Measurements from ENCODE around the gene REG3G. TPM values are rescaled to one million over a fixed set of nuclear protein-coding genes. Genes with fewer than 3 reads are reported as not detected.

The REG3G gene
- total RNA-seq, 1 experiment from 2014 or later: not detected

GRCh38 chr2:79005216-79005615 is 20.3 kb upstream of the REG3G start:
- peaks cover 11% of the 10 kb centered on the region for H3K27me3 Mint-ChIP-seq (ENCODE audit: insufficient read depth, unreplicated experiment)
- H3K9me3 ChIP-seq: no peaks in the 10 kb centered on the region
- H3K4me1 Mint-ChIP-seq (ENCODE audit: low read depth, unreplicated experiment): no peaks in the 10 kb centered on the region
- H3K36me3 Mint-ChIP-seq (ENCODE audit: insufficient read depth, unreplicated experiment): no peaks in the 10 kb centered on the region
- no peaks in the 10 kb centered on the region for H3K9me3 Mint-ChIP-seq (ENCODE audit: unreplicated experiment)
- no peak for DNase-seq
- H3K4me3 Mint-ChIP-seq (ENCODE audit: unreplicated experiment): no peak overlapping the region
- H3K27me3 ChIP-seq (replicated peaks; ENCODE audit: control insufficient read depth, insufficient read depth, low read length): no peaks in the 10 kb centered on the region; the same call in 1 of the 2 replicates
- intact Hi-C loops (cut with micrococcal nuclease; ENCODE audit: unreplicated experiment): no loop called here
- TF ChIP-seq, protein P1, sequence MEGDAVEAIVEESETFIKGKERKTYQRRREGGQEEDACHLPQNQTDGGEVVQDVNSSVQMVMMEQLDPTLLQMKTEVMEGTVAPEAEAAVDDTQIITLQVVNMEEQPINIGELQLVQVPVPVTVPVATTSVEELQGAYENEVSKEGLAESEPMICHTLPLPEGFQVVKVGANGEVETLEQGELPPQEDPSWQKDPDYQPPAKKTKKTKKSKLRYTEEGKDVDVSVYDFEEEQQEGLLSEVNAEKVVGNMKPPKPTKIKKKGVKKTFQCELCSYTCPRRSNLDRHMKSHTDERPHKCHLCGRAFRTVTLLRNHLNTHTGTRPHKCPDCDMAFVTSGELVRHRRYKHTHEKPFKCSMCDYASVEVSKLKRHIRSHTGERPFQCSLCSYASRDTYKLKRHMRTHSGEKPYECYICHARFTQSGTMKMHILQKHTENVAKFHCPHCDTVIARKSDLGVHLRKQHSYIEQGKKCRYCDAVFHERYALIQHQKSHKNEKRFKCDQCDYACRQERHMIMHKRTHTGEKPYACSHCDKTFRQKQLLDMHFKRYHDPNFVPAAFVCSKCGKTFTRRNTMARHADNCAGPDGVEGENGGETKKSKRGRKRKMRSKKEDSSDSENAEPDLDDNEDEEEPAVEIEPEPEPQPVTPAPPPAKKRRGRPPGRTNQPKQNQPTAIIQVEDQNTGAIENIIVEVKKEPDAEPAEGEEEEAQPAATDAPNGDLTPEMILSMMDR (IDR thresholded peaks at IDR 0.05; ENCODE audit: insufficient read depth in 1 of 2, low read depth in 1 of 2, low read length in 1 of 2, severe bottlenecking in 1 of 2, unreplicated experiment in 1 of 2): no peak
- no peaks in the 10 kb centered on the region for H3K4me1 ChIP-seq
- no peak overlapping the region for H3K4me3 ChIP-seq (ENCODE audit: low read depth, low read length)
- ChIA-PET POLR2A (no interaction called here), CTCF (no interaction called here)
- no peak overlapping the region for H3K27ac Mint-ChIP-seq (ENCODE audit: unreplicated experiment)
- no TSS peak for BruUV-seq (replicated peaks)
- H3K36me3 ChIP-seq (ENCODE audit: control insufficient read depth, insufficient read depth, low read length): no peaks in the 10 kb centered on the region

DNA sequence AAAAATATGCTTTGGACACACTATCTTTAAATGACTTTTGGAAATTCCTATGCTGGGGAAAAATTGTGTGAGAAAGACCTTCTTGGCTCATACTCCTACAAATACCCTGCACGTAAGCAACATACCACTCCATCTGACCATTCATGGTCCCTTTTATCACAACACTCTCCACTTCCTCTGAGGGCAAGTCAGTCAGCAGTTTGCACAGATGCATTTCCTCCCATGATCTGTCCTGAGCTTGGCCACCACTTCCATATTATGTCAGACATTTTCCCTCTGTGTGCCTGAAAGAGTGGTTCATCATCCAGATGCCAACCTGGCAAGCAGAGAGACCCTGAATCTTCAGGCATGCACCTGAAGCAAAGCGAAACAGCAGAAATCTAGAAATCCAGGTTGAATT is 16.1 kb upstream of the REG3G start:
- no peak overlapping the region for H3K4me3 Mint-ChIP-seq (ENCODE audit: unreplicated experiment)
- H3K9me3 Mint-ChIP-seq (ENCODE audit: unreplicated experiment): no peaks in the 10 kb centered on the region
- intact Hi-C loops (cut with micrococcal nuclease; ENCODE audit: unreplicated experiment): no loop called here
- Histone ChIP-seq H3K4me3 (ENCODE audit: low read depth, low read length) (no peak overlapping the region), H3K27me3 (replicated peaks; ENCODE audit: control insufficient read depth, insufficient read depth, low read length) (no peaks in the 10 kb centered on the region), H3K4me1 (no peaks in the 10 kb centered on the region), H3K9me3 (no peaks in the 10 kb centered on the region), H3K36me3 (ENCODE audit: control insufficient read depth, insufficient read depth, low read length) (no peaks in the 10 kb centered on the region)
- H3K27ac Mint-ChIP-seq (ENCODE audit: unreplicated experiment): no peak overlapping the region
- no TSS peak for BruUV-seq (replicated peaks)
- H3K27me3 Mint-ChIP-seq (ENCODE audit: insufficient read depth, unreplicated experiment): peaks cover 8% of the 10 kb centered on the region
- ChIA-PET CTCF (no interaction called here), POLR2A (no interaction called here)
- DNase-seq: no peak
- H3K36me3 Mint-ChIP-seq (ENCODE audit: insufficient read depth, unreplicated experiment): no peaks in the 10 kb centered on the region
- H3K4me1 Mint-ChIP-seq (ENCODE audit: low read depth, unreplicated experiment): no peaks in the 10 kb centered on the region
- TF ChIP-seq, protein P1 (IDR thresholded peaks at IDR 0.05; ENCODE audit: insufficient read depth in 1 of 2, low read depth in 1 of 2, low read length in 1 of 2, severe bottlenecking in 1 of 2, unreplicated experiment in 1 of 2): no peak

DNA sequence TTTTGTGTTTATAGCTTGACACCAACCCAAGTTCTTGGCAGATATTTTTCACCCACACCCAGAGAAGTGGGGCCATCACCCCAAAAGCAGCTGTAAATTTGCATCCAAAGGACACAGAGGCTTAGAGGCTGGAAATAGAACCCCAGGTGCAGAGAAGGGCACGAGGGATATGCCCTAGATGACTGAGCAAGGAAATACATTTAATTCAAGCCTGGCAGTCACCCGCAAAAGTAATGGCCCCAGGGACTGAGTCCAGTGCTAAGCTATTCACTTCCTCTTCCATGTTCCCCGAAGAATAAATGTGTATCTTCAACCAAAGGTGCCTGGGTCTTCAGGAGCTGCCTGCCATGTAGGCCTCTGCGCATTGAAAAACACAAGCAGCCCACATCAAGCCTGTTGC is 14.0 kb upstream of the REG3G start:
- no peaks in the 10 kb centered on the region for H3K27me3 ChIP-seq (replicated peaks; ENCODE audit: control insufficient read depth, insufficient read depth, low read length)
- H3K9me3 Mint-ChIP-seq (ENCODE audit: unreplicated experiment): no peaks in the 10 kb centered on the region
- ChIA-PET POLR2A (no interaction called here), CTCF (interaction anchor here (0.6 kb wide), 1 partner anchor 11 kb away, joined by 3 read pairs; no protein-coding TSS in a partner anchor)
- no peaks in the 10 kb centered on the region for H3K36me3 ChIP-seq (ENCODE audit: control insufficient read depth, insufficient read depth, low read length)
- no peak overlapping the region for H3K4me3 Mint-ChIP-seq (ENCODE audit: unreplicated experiment)
- H3K27me3 Mint-ChIP-seq (ENCODE audit: insufficient read depth, unreplicated experiment): peaks cover 3% of the 10 kb centered on the region
- H3K4me3 ChIP-seq (ENCODE audit: low read depth, low read length): no peak overlapping the region
- H3K27ac Mint-ChIP-seq (ENCODE audit: unreplicated experiment): no peak overlapping the region
- intact Hi-C loops (cut with micrococcal nuclease; ENCODE audit: unreplicated experiment): no loop called here
- peaks cover 9% of the 10 kb centered on the region; the same call in 1 of the 2 replicates for H3K4me1 ChIP-seq
- H3K4me1 Mint-ChIP-seq (ENCODE audit: low read depth, unreplicated experiment): no peaks in the 10 kb centered on the region
- no TSS peak for BruUV-seq (replicated peaks)
- no peaks in the 10 kb centered on the region for H3K36me3 Mint-ChIP-seq (ENCODE audit: insufficient read depth, unreplicated experiment)
- DNase-seq: no peak
- H3K9me3 ChIP-seq: no peaks in the 10 kb centered on the region
- TF ChIP-seq, protein P1 (IDR thresholded peaks at IDR 0.05; ENCODE audit: insufficient read depth in 1 of 2, low read depth in 1 of 2, low read length in 1 of 2, severe bottlenecking in 1 of 2, unreplicated experiment in 1 of 2): no peak
